Eye (tissue), 1 donor: Measurements from ENCODE around the gene SMIM7.
"Not testable (repeated sequence)": the region's sequence is repeated elsewhere in the genome, so short reads cannot be mapped to it uniquely, and the experiment has no call there.

Experiments used
- DNase-seq: peaks from one replicate; pipeline ENCODE4 v3.0.0-alpha.2; 2015

The SMIM7 gene

DNA sequence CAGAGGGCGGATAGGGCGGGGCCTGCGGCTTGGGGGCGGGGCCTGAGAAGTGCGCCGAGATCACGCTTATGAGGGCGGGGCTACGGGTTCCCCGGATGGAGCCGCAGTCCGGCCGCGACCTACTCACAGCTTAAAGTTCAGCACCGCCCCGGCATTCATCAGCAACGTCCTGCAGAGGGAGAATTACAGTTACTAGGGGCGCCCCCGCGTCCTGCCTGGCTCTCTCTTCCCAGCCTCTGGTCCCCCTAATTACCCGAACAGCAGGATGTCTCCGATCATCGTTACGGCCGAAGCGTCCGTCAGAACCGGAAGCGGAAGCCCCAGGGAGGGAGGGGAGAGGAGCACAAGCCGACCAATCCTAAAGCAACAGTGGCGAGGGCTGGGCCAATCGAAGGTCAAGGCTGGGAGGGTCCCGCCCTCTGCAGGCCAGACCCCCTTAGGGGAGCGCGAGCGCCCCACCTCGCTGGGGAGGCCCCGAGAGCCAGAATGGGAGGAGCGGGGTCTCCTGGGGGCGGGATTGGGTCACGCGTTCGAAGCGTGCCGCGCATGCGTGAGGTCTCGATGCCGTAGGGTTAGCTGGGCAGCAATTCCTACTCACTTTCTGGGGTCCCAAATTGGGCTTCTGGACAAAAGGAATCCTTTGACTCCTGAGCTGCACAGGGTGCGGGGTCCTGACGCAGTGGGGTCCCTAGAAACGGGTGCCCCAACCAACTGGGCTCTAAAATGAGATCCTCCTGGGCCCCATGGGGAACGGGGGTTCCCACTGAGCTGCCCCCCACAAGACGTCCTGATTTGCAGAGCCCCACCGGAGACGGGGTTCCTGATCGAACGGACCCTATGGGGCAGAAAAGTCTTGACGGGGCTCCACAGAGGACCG is at the start of gene SMIM7:
Gene SMIM7, minus strand, starts transcription at position 313 of the 877 bp plus-strand sequence. Its CDS starts 34 bp downstream, at position 279.
- DNase-seq, result peak; percentile 100

DNA sequence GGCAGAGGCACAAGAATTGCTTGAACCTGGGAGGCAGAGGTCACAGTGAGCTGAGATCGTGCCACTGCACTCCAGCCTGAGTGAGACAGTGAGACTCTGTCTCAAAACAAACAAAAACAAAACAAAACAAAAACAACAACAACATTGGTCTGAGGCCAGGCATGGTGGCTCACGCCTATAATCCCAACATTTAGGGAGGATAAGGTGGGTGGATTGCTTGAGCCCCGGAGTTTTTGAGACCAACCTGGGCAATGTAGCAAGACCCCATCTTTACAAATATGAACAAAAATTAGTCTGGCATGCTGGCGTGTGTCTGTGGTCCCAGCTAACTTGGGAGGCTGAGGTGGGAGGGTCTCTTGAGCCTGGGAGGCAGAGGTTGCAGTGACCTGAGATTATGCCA is 43.7 kb upstream of the SMIM7 start:
- no peak for DNase-seq

- DNase-seq, result peak; percentile 43
Measured at GRCh38 chr19:16702123-16702522, 42.2 kb upstream of the SMIM7 start.

GRCh38 chr19:16698914-16699313 is 39.0 kb upstream of the SMIM7 start:
- no peak for DNase-seq

DNA sequence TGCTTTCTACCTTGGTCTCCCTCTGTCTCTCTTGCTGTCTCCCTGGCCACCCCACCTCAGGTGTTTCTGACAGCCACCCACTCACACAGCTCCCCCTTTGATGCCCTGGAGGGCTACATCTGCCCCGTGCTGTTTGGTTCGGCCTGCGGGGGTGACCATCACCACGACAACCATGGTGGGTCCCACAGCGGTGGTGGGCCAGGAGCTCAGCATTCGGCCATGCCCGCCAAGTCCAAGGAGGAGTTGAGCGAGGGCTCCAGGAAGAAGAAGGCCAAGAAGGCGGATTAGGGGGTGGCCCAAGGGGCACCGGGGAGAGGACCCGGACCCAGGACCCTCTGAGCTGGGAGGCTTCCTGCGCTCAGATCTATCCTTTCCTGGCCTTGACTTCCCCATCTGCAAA is 28.1 kb upstream of the SMIM7 start:
- no peak for DNase-seq

- DNase-seq, result no peak
Measured at GRCh38 chr19:16684216-16684615, 24.3 kb upstream of the SMIM7 start.

DNA sequence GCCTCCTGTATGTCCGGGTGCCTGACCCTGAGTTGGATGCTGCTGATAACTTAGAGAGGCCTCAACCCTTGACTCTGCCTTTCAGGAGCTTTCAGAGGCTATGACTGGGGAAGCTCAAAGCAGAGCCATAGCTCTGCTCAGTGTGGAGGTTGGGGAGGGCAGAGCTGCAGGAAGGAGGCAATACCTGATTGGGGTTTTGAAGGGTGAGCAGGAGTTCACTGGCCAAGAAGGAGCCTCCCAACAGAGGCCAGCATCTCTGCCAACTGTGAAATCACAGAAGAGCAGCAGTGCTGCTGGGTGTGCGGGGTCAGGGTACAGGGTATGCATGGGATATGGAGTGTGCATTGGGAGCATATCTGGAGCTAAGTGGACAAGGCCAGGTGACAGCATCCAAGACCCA is 22.6 kb upstream of the SMIM7 start:
- DNase-seq, result no peak

- DNase-seq, result no peak
Measured at GRCh38 chr19:16679811-16680210, 19.9 kb upstream of the SMIM7 start.

DNA sequence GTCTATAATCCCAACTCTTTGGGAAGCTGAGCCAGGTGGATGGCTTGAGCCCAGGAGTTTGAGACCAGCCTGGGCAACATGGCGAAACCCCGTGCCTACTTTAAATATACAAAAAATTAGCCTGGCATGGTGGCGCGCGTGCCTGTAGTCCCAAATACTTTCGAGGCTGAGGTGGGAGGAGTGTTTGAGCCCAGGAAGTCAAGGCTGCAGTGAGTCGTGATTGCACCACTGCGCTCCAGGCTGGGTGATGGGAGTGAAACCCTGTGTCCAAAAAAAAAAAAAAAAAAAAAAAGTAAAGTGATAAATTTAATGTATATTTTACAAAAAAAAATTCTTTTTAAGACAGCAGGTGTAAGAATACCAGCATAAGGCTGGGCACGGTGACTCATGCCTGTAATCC is 18.6 kb upstream of the SMIM7 start:
- no peak for DNase-seq

DNA sequence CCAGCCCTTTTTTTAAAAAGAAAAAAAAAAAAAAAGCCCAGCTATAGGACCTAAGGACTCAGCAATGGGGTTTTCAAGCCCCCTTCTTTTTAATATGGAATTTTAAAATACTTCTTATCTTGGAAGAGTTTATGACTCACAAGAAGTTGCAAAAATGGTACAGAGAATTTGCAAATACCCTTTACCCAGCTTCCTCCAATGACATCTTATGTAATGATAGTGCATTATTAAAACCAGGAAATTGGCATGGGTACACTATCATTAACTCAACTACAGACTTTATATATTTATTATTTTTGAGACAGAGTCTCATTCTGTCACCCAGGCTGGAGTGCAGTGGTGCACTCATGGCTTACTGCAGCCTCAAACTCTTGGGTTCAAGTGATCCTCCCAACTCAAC is 17.1 kb upstream of the SMIM7 start:
- DNase-seq, result no peak

DNA sequence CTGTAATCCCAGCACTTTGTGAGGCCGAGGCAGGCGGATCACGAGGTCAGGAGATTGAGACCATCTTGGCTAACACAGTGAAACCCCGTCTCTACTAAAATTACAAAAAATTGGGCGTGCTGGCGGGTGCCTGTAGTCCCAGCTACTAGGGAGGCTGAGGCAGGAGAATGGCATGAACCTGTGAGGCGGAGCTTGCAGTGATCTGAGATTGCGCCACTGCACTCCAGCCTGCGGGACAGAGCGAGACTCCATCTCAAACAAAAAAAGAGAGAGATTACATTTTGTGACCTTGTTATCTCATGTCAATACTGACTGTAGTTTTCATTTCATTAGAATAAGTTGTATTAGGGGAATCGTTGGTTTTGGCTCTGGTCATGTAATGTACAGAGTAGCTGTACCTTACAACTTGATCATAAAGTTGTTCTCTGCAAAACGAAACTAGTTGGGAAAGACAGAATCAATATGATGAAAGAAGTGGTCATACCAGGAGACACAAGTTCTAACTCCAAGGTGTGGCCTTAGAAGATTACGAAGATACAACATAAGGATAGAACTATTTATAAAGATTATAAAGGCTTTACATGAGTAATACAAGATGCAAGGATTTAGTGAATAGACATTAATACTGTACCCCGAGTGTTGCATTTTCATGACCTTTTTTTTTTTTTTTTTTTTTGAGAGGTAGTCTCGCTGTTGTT is 16.3 kb upstream of the SMIM7 start:
- DNase-seq, result no peak

DNA sequence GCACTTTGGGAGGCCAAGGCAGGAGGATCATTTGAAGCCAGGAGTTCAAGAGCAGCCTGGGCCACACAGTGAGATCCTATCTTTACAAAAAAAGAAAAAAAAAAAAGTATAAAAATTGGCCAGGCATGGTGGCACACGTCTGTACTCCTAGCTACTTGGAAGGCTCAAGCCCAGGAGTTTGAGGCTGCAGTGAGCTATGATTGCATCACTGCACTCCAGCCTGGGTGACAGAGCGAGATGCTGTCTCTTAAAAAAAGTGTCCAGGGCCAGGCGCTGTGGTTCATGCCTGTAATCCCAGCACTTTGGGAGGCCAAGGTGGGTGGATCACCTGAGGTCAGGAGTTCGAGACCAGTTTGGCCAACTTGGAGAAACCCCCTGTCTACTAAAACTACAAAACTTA is 13.9 kb upstream of the SMIM7 start:
- DNase-seq, result not testable (repeated sequence)

GRCh38 chr19:16673231-16673630 is 13.3 kb upstream of the SMIM7 start:
- no peak for DNase-seq

- DNase-seq, result no peak
Measured at GRCh38 chr19:16671652-16672274, 11.8 kb upstream of the SMIM7 start.

- no peak for DNase-seq
Measured at GRCh38 chr19:16670291-16670690, 10.3 kb upstream of the SMIM7 start.

GRCh38 chr19:16668702-16669101 is 8.8 kb upstream of the SMIM7 start:
- not testable (repeated sequence) for DNase-seq

DNA sequence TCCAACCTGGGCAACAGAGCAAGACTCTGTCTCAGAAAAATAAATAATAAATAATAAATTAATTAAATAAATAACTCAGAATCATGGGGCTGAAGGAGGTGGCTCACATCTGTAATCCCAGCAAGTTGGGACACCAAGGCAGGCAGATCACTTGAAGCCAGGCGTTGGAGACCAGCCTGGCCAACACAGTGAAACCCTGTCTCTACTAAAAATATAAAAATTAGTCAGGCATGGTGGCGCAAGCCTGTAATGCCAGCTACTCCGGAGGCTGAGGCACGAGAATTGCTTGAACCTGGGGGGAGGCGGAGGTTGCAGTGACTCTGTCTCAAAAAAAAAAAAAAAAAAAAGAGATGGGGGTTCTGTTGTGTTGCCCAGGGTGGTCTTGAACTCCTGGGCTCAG is 8.2 kb upstream of the SMIM7 start:
- DNase-seq, result no peak

- peak; percentile 38 for DNase-seq
Measured at GRCh38 chr19:16661480-16662034, 1.6 kb upstream of the SMIM7 start.

DNA sequence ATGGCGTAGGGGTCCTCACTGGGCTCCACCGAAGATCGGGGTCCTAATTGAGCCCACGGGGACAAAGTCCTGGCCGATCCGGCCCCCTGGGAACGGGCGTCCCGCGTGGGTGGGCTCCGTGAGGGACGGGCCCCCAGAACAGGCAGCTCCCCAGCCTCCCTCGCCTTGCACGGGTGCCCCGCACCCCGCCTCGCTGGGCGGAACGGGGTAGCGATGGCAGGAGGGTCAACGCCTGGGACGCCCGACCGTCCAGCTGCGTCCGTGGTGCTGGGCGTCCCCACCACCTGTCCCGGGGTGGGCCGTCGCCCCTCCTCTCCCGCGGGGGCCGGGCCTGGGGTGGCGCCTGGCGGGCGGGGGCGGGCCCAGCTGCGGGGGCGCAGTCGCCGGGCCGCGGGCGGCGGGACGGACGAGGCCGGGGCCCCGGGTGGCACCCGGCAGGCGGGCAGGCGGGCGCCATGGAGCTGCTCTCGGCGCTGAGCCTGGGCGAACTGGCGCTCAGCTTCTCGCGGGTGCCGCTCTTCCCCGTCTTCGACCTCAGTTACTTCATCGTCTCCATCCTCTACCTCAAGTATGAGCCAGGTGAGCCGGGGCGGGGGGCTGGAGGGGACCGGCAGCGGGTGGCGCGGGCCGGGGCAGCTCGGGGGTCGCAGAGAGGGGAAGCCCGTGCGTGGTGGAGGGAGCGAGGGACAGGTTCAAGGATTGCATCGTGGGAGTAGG is 977 bp upstream of the SMIM7 start, which contains the start of gene TMEM38A:
Gene TMEM38A, plus strand, starts transcription at position 377 of the 717 bp plus-strand sequence. Its CDS starts 79 bp downstream, at position 456.
- DNase-seq, result peak; percentile 55

DNA sequence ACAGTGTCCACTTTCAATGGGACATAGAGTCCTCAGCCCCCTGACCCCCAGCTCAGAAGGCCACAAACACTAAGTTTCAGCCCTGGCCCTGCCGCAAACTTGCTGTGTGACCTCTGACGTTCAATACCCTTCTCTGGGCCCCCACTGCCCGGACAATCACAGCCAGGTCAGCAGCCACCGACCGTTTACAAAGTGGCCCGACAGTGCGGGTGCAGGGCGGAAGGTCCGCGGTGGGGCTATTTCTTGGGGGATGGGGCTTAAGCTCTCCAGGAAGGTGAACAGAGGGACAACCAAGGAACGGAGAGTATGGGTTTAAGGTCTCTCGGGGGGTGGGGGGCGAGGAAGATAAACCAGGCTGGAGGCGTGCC is 496 bp downstream of the SMIM7 start:
- DNase-seq, result no peak

- DNase-seq, result no peak
Measured at GRCh38 chr19:16657384-16657783, 2.6 kb downstream of the SMIM7 start.

DNA sequence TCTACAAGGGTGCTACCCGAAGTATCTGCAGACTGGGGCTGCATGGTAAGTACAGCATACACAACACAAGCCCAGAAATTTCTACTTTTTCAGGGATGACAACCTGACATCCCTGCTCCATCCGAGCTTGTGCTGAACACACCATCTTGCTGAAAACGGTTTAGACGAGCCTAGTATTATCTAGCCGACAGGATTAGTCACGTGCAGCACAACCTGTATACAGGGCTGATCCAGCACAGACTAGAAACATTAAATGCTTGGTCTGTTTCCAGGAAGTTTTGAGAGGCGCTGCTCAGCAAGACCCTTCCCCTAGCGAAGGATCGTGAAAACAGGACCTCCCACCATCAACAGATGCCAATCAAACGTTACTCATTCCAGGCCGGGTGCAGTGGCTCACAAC is 4.2 kb downstream of the SMIM7 start:
- DNase-seq, result no peak

GRCh38 chr19:16654627-16655026 is 5.3 kb downstream of the SMIM7 start:
- DNase-seq, result no peak
